HG03064 (cell line): Measurements from ENCODE around the gene LY6G5C.

Experiments used
- ATAC-seq: cut with Tn5 transposase; IDR thresholded peaks from one replicate; pipeline ENCODE4 v1.9.1; 2021; ENCODE audit warnings: low read depth; ENCODE audit not compliant: unreplicated experiment

LY6G5C gene, protein sequence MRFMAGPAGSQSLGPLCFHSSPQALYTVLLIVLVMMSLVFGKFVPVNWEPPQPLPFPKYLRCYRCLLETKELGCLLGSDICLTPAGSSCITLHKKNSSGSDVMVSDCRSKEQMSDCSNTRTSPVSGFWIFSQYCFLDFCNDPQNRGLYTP

DNA sequence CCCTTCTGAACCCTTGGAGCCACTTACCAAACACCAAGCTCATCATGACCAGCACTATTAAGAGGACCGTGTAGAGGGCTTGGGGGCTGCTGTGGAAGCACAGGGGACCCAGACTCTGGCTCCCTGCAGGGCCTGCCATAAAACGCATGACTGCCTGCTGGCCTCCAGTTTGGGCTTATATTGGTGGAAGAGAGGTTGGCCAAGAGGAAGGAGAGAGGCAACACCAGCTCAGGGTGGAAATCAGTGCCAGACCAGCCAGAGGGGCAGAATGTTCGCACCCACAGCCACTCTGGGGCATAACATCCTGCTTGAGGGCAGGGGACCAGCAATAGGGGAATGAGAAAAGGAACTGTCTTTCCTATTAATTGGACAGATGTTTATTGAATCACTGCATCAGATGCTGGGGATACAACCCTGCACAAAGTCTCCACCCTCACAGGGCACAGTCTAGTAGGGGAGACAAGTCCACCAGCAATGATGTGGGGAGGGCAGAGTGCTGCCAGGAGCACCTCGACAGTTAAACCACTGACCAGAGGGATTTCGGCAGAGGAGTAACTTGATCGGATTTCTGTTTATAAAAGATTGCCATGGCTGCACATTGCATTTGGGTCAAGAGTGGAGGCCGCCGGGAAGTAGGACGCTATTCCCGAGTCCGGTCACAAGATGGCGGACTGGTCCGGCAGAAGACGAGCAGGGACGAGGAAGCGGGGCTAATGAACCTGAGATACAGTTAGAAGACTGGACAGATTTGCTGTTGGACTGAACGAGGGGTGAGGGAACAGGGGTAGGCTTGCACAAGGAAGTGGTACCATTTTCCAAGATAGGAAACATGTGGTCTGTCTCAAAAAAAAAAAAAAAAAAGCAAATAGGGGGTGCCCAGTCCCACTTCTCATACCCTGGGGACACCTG, at the start of gene LY6G5C:
TSS of gene LY6G5C (minus strand) at position 842 of the 909 bp plus-strand sequence. CDS start at position 148, 694 bp downstream.
- no peak for ATAC-seq

DNA sequence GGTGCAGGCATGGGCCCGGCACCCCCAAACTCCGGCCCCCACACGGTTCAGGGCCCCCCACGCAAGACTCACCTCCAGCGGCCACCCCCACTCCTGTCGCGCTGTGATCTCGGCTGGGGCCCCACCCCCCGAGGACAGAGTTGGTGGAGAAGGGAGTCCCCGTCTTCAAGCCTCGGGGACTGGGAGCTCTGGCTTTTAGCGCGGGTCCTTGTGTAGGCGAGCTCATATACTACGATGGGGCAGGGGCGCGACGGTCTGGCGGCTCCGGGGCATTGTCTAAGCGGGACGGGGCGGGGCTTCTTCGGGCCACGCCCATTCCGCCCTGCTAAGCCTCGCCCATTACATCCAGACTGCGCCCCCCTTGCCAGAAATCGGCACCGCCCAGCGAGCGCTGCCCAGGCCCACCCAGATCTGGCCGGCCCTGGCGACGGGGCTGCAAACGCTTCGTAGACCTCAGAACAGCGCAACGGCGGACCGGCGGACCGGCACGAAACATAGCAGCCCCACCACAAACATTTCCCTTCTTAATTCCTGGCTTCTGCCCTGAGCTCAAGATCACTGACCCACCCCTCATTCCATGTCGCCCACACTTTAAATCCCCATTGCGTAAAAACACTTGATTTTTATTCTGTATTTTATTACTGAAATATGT, 49.2 kb upstream of the LY6G5C start:
- ATAC-seq, result no peak

DNA sequence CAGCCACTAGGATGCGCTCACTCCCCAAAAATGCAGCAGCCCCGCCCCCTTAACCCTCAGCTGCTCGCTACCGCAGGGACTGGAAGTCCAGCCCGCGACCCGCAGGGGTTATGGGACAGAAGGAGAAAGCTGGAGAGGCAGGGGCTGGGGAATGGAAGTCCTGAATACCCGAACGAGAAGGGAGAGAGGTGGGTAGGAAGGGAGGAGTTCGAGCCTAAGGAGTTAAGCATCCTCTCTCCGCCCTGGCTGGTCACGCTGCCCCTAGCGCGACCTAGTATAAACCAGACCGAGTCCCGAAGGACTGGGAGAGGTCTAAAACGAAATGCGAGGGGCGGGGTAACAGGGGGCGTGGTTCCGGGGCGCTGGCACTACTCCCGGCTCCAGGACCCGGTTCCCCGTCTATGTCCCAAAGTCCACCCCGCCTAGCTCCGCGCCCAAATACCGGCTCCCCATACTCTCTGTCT, 48.7 kb upstream of the LY6G5C start:
- ATAC-seq, result no peak

DNA sequence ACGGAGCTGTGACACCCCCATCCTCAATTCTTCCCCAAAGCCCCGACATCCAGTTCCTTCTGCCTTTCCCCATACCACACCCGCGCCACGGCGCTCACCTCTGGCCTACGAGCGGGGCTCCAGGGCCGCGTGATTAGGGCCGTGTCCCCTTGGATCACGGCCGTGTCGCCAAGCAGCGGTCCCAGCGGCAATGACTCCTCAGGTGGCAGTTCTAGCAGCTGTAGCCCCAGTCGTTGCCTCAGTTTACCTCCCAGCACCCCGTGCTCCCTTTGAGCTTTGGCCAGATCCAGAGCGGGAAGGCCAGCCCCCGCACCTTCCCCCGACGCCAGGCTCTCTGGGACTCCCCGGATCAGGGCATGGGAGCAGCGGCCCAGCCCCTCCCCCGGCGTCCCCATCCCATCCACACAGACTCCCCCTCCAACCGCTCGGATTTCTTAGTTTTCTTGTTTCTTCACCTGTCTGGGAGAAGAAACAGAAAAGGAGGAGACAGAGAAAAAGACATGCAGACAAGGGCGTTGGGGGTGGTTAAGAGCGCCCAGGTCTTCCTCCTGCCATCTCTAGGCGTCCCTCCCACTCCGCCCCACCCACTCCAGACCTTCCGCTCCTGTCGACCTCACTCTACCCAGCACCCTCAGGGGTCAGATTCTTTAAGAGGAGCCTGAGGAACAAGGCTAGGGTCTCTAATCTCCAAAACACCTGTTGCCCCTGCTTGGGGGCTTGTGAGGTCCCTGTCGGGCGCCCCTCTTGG, 48.1 kb upstream of the LY6G5C start, which contains the start of gene DDAH2:
TSS of gene DDAH2 (minus strand) at position 533 of the 748 bp plus-strand sequence. CDS start at position 395, 138 bp downstream.
- no peak for ATAC-seq

DNA sequence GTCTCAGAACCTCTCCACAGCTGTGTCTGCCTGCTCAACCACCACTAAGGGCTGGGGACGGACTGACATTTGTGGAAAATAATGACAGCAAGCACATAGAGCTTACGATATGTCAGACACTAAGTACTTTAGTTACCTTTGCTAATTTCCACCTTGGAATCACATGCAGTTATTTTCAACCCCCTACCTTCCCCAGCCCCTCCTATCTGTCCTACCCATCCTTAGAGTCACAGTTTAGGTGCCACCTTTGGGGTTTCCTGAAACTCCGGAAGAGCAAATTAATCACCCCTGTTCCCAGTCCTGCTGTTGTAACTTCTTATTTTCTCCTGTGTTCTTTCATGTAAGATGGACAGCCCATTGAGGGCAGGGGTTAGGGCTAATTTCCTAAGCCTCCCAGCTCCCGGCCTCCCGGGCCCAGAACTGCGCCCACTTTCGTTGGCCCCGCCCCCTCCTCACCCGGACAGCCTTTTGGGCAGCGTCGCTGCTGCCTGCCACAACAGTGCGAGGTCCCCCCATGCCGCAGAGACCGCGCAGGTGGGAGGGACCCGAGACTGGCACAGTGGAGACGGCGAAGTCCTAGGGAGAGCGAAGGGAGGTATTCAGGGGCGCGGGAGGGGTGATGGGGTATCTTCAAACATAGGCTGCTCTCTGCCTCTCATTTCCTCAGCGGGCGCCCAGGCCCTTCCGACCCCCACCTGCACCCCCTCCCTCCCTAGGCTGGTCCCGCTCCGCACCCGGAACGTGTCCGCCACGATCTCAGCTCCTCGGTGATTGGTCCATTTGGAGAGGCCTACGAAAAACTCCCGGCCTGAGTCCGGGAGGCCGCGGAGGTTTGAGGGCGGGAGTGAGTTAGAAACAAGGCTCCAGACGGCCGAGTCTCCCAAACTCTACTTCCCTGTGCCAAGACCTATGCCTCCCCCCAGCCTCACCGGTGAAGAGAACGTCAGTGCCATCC, 47.1 kb upstream of the LY6G5C start:
- no peak for ATAC-seq

DNA sequence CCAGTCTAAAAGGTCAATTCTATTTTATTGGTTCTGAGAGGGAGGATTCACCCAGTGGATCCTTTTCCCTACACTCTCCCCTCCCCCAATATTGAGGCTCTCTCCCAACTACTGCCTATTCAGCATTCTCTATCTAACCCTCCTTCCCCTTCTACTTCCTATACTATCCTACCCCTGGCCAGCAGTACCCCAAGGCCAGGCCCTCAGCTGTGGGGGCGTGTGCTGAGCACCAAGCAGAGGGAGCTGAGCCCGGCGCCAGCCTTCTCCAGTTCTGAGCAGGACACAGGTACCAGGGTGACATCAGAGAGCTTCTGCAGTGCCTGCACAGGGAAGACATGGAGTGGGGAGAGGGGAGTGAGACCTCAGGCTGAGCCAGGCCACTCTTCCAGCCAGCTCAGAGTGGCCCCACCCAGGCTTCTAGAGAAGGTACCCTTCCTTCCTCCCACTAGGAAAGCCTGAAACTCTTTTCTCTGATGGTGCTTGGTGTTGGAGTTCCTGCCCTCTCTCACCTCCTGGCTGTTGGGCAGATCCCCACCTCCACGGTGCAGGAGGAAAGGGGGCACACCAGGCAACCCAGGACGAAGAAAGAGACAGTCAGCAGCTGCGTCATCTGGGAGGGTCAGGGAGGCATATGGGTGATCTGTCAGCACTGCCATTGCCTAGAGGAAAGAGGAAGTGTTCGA, 46.3 kb upstream of the LY6G5C start:
- ATAC-seq, result no peak

DNA sequence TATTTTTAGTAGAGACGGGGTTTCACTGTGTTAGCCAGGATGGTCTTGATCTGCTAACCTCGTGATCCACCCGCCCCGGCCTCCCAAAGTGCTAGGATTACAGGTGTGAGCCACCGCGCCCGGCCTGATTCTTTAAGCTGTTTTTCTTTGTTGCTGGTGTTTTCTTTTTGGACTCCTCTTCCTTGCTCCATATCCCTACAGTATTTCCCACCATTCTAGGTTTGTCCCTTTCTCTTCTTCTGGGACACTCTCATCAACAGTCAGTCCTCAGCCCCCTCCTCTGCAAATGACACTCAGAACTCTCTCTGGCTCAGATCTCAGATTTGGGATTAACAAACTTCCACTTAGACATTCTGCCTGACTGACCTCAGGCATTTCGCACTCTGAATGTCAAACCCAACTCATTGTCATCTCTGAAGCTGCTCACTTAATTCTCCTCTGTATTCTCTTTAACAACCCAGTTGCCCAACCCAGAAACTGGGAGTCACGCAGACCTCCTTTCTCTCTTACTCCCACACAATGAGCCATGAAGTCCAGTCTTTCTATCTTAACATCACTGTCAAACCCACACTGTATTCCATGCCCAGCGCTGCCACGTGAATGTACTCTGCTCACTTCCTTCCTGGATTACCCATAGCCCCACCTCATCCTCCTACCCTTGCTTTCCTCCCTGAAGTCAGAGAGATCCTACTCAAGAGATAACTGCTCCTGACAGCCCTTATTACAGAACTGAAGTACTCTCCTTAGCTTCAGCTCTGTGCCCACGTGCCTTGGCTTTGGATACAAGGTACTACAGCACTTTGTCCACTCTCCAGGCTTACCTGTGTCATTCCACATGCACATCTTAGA, 44.9 kb upstream of the LY6G5C start:
- ATAC-seq, result no peak

DNA sequence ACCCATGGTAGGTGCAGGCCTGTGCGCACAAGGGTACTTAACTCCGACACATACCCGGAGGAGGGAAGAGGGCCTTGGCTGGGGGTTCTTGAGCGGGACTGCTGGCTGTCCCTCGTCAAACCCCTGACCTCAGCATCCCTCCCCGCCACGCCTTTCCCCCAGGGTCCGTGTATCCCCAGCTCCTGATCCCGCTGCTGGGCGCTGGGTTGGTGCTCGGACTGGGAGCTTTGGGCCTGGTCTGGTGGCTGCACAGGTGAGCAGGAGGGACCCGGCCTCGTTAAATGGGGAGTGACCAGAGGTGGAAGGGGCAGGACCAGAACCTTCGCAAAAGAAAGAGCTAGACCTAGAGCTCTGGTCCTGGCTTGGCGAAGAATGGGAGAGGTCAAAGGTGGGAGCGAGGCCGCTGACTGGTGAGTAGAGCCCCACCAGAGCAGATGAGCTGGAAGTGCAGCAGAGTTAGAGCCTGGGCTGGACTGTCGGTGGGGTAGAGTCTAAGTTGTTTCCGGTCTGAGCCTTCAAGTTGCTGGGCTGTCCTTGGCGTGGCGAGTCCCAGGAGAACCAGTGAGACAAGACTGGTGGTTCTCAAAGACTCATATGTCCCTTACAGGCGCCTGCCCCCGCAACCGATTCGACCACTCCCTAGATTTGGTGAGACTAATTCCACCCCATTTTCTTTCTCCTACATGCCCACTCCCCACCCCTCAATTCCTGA, 43.3 kb upstream of the LY6G5C start:
- ATAC-seq, result no peak

DNA sequence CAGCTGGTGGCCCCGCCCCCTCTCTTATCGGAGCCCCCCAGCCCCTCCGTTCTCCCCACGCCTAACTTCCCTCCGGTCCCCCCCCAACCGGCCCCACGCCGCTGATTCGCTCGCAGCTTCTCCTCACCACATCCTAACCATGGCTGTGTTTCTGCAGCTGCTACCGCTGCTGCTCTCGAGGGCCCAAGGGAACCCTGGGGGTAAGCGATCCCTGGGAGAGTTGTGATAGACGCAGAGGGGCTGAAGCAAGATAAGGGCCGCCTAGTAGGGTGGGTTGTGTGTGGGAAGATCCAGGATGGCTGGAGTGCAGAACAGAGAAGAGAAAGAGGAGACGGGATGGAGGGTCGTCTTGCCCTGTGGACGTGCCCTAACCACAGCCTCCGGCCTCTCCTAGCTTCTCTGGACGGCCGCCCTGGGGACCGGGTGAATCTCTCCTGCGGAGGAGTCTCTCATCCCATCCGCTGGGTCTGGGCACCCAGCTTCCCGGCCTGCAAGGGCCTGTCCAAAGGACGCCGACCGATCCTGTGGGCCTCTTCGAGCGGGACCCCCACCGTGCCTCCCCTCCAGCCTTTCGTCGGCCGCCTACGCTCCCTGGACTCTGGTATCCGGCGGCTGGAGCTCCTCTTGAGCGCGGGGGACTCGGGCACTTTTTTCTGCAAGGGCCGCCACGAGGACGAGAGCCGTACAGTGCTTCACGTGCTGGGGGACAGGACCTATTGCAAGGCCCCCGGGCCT, 42.5 kb upstream of the LY6G5C start, which contains the start of gene MPIG6B:
TSS of gene MPIG6B (plus strand) at position 129 of the 735 bp plus-strand sequence. CDS start at position 140, 11 bp downstream.
- no peak for ATAC-seq

DNA sequence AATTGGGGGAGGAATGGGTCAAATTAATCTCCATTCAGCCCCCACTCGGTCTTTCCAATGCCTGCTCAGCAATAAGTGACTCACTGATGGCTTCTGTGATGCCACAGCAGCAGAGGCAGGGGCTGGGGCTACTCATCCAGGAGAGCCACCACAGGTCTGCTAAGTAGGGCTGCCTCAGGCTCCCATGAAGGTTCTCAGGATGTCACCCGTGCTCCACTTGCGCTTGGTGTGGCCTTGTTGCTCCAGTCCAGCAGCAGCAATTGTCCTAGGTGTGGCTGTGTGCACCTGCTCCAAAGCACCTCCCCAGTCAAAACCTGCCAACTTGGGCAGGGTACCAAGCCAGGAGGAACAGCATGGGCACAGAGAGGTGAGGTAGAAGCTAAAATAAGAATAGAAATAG, 41.3 kb upstream of the LY6G5C start:
- ATAC-seq, result no peak

DNA sequence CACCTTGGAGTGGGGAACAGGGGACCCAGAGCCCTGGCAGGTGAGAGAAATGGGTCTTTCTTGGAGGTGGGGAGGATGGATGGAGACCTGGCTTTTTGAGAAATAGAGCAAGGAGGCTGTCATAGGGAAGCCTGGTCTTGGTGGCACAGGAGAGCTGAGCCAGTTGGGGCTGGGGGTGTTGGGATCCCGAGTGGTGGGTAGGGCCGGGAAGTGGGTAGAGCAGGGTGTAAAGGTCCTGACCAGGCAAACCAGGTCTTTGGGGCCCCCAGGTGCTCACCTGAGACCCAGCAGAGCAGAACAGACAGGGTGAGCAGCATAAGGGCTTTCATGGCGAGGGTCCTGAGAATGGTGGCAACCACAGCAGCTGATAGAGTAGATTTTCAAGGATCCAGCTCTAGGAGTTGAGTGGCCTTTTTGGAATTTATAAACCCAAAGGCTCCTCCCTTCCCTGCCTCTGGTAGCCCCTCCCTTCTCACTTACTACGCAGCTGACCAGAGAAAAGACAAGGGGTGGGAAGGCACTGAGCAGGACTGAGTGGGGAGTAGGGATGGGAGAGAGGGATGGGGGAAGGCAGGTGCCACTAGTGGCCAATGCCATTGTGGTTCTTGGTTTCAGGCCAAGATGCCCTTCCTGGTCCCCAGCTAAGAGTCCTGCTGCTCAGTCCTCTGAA, 40.6 kb upstream of the LY6G5C start, which contains the start of gene LY6G6C:
TSS of gene LY6G6C (minus strand) at position 396 of the 670 bp plus-strand sequence. CDS start at position 329, 67 bp downstream.
- ATAC-seq, result no peak

DNA sequence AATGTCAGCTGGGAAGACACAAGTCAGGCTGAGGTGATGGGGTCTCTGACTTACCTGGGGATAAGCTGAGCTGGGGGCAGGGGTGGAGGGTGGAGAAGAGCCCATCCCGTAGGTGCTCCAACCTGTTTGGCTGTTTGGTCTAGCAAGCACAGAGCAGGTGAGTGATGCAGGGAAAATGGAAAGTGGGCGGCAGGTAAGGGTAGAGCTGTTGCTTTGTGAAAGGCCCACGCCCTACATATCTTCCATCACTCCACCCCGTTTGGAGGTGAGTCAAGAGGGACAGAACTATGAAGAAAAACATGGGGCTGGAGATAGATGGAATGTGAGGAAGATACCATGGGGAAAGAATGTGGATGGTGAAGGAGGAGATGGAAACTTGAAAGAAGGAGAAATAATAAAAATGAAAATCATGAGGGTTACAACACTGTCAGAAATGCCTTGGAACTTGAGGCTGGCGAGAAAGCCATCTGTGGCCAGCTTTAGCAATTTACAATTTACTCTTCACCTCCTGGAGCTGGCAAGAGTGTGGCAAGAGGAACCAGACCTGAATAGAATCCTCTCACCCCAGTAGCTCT, 39.4 kb upstream of the LY6G5C start:
- ATAC-seq, result no peak

DNA sequence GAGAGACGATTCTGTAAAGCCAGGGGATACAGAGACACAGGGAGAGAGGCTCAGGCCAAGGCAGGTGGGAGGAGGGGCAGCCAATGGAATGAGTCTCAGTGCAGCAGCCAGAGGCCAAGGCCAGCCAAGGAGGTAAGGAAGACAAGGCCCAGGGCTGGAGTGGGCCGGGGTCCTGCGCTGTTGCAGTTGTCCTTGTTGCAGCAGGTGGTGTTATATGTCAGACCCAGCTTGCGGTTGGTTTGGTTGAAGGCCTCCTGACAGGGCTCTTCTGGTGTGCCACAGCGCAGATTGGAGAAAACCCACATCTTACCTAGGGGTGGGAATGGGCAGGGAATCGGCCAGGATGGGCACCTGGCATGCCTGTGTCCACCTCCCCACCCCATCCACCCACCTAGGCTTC, 38.1 kb upstream of the LY6G5C start:
- ATAC-seq, result no peak

DNA sequence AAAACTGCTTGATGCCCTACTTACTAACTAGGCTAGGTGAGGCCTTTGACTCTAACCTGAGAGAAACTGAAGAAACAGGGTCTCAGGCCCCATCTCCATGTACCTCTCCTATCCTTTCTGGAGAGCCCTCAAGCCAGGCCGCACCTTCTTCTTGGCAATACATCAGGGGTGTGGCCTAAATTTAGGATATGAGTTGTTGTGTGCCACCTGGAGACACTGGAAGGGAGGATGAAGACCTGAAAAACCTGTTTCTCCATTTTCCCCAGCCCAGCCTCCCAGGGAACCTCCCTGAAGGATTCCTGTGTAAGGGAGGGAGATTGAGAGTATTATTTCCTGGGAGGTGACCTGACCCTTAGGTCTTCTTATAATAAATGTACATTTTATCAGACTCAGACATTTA, 37.4 kb upstream of the LY6G5C start:
- no peak for ATAC-seq

DNA sequence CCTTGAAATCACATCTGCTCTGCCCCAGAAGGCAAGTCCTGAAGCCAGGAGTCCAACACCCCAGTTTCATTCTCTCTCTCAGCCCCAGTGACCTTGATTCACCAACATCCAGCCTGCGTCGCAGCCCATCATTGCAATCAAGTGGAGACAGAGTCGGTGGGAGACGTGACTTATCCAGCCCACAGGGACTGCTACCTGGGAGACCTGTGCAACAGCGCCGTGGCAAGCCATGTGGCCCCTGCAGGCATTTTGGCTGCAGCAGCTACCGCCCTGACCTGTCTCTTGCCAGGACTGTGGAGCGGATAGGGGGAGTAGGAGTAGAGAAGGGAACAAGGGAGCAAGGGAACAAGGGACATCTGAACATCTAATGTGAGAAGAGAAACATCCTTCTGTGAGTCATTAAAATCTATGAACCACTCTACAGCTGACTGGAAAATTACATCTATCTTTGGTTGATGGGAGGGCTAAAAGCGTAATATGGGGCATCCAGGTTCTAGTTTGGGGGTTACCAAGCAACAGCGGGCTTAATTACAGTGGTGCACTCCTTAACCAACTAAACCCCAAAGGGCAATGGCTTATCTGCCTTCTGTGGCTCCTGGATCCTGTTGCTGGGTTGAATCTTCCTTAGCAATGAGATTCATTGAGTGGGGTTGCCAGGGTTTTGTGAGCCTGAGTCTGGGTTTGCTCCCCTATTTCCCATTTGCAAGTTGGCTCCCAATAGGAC, 36.8 kb upstream of the LY6G5C start:
- no peak for ATAC-seq
